ENCODE results near the gene ARF5. TPM values are rescaled to one million over a fixed set of nuclear protein-coding genes. Genes with fewer than 3 reads are reported as not detected.

ARF5 gene
- total RNA-seq, 4 donors from 2014 or later: 116 to 159 (median 124) TPM

GRCh38 chr7:127580612-127581011, 7.6 kb upstream of the ARF5 start:
- no peak for DNase-seq (ENCODE audit: low spot score)
- TF ChIP-seq, protein P1, sequence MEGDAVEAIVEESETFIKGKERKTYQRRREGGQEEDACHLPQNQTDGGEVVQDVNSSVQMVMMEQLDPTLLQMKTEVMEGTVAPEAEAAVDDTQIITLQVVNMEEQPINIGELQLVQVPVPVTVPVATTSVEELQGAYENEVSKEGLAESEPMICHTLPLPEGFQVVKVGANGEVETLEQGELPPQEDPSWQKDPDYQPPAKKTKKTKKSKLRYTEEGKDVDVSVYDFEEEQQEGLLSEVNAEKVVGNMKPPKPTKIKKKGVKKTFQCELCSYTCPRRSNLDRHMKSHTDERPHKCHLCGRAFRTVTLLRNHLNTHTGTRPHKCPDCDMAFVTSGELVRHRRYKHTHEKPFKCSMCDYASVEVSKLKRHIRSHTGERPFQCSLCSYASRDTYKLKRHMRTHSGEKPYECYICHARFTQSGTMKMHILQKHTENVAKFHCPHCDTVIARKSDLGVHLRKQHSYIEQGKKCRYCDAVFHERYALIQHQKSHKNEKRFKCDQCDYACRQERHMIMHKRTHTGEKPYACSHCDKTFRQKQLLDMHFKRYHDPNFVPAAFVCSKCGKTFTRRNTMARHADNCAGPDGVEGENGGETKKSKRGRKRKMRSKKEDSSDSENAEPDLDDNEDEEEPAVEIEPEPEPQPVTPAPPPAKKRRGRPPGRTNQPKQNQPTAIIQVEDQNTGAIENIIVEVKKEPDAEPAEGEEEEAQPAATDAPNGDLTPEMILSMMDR (IDR thresholded peaks at IDR 0.05): no peak
- ATAC-seq (ENCODE audit: low FRiP score): no peak

DNA sequence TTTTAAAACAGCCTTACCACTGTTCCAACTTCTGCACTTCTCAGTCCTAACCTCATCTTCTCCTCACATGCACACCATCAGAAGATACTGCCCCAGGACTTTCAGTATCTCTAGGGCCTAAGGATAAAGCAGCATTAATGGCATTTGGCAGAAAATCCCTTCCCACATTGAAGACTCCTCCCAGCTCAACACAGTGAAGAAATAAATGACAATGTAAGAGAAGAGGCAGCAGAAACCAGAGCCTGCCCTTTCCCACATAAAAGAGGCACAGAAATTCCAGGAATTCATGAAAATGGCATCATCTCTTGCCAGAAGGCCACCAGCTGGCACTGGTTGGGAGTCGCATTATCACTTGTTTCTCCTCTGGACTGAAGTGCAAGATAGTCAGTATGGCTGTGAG, 6.5 kb upstream of the ARF5 start:
- DNase-seq (ENCODE audit: low spot score) (no peak), ATAC-seq (ENCODE audit: low FRiP score) (no peak)
- TF ChIP-seq, protein P1 (IDR thresholded peaks at IDR 0.05): no peak

DNA sequence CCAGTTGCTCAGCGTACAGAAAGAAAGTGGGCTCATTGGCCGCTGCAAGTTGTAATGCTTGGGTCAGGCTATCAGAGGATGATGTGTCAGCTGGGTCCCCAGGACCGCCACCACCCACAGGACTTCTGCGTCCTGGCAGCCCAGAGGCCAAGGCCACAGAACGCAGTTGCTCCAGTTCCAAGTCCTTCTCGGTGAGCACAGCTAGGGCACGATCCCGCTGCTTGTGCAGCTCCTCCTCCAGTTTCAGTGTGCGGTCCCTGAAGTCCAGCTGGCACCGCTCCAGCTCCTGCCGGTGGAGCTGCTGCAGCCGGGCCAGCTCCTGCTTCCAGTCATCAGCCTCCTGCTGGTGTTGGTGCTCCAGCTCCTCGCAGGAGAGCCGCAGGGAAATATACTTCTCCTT, 5.8 kb upstream of the ARF5 start:
- DNase-seq (ENCODE audit: low spot score) (no peak), ATAC-seq (ENCODE audit: low FRiP score) (no peak)
- TF ChIP-seq, protein P1 (IDR thresholded peaks at IDR 0.05): no peak

DNA sequence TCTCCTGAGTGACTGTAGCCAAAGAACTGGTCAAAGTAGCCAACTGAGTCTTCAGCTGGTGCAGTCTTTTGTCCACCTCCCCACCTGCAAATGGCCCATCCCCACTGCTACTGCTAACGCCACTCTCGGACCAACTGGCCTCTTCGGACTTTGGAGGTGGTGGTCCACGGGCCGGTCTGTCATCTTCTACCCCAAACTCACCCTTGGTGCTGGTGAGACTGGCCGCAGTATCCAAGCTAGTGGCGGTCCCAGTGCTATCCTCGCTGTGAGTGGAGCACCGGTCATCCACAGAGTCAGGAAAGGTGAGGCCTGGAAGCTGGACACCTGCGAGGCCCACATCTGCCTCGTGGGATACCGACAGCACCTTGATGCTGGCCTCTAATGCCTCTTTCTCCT, 3.6 kb upstream of the ARF5 start:
- TF ChIP-seq, protein P1 (IDR thresholded peaks at IDR 0.05): no peak
- ATAC-seq (ENCODE audit: low FRiP score): no peak
- no peak for DNase-seq (ENCODE audit: low spot score)

- ATAC-seq (ENCODE audit: low FRiP score) (peak; percentile 72), DNase-seq (ENCODE audit: low spot score) (peak; percentile 82)
- TF ChIP-seq, protein P1 (IDR thresholded peaks at IDR 0.05): no peak
These were observed 2.9 kb upstream of the ARF5 start, which contains the start of gene GCC1 for GRCh38 chr7:127585044-127585953. TSS of gene GCC1 (minus strand) at chr7:127585596. CDS start at chr7:127585182, 414 bp downstream.

DNA sequence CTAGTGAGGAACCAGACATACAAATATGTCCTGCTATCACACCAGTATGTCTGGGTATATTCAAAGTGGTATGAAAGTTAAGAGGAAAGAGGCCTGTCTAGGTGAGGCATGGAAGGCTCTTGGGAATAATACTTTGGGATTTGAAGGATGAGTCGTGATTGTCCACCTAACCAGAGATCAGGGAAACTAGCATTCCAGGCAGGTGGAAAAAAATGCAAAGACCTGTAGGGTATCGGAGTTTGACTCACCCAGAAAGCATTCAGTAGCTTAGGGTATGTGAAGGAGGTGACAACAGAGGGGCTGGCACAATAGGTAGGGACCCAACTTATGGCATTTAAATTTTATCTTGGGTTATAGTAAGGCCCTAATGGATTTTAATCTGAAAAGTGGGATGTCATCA, 1.9 kb upstream of the ARF5 start:
- ATAC-seq (ENCODE audit: low FRiP score): no peak
- no peak for DNase-seq (ENCODE audit: low spot score)
- TF ChIP-seq, protein P1 (IDR thresholded peaks at IDR 0.05): no peak

DNA sequence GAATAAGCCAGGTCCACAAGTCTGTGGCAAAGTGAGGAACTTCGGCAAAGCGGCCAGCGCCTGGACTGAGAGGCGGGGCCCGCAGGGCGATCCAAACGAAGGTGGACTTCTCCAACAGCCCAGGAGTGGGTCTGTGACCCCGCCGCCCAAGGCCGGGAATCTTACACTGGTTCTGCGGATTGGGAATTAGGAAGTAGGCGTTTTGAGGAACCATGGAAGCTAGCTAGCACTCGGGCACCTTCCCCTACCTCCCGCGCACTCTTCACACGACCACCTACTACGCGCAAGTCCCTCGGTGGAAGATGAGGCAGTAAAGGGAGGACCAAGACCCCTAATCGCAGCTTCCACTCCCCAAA, 570 bp upstream of the ARF5 start:
- TF ChIP-seq, protein P1 (IDR thresholded peaks at IDR 0.05): no peak
- no peak for ATAC-seq (ENCODE audit: low FRiP score)
- DNase-seq (ENCODE audit: low spot score): no peak

All from omental fat pad (tissue), 4 donors.